Loucy (cell line): ENCODE data around the gene PDS5A.
"Not testable (repeated sequence)": the region's sequence is repeated elsewhere in the genome, so short reads cannot be mapped to it uniquely, and the experiment has no call there.

Experiments used
- CTCF ChIP-seq: fragments of 200-600 bp; sonication (generic); conservative IDR thresholded peaks from 2 replicates; pipeline ENCODE4 v1.5.1; 2014; ENCODE audit warnings: mild to moderate bottlenecking, antibody characterized with exemption, low read length
- EZH2phosphoT487 ChIP-seq: fragments of 200-600 bp; IDR thresholded peaks from 2 replicates; pipeline ENCODE4 v1.6.1; 2018; ENCODE audit warnings: antibody characterized with exemption, mild to moderate bottlenecking, moderate library complexity, borderline replicate concordance

- TF ChIP-seq CTCF, EZH2phosphoT487: not testable (repeated sequence)
These were observed 43.4 kb upstream of the PDS5A start for GRCh38 chr4:40021116-40021515.
